Stimulated activated effector memory CD8-positive, alpha-beta T cell treated with anti-CD3 and anti-CD28 coated beads, Interleukin-12 subunit alpha, Interleukin-12 subunit beta, amount 100 ng/mL, for 72 hours (primary cell): ENCODE results near the gene OR2B6.

Source experiments
- ATAC-seq: fragments of 150-1000 bp; cut with Tn5 transposase; 2 replicates; pipeline ENCODE4 v1.10.0; 2021
- DNase-seq, 2 donors: peaks; one replicate each; pipeline ENCODE4 v3.0.0; 2021 to 2022; ENCODE audit warnings: low spot score in 2 of 2
- H3K27ac Mint-ChIP-seq: one replicate; pipeline ENCODE4 v1.8.0; 2022; ENCODE audit warnings: mild to moderate bottlenecking, mixed read lengths
- H3K36me3 Mint-ChIP-seq: one replicate; pipeline ENCODE4 v1.8.0; 2022; ENCODE audit warnings: mild to moderate bottlenecking, mixed read lengths
- H3K4me1 Mint-ChIP-seq: one replicate; pipeline ENCODE4 v1.8.0; 2022; ENCODE audit warnings: mixed read lengths
- H3K4me3 Mint-ChIP-seq: one replicate; pipeline ENCODE4 v1.8.0; 2022; ENCODE audit warnings: mild to moderate bottlenecking, mixed read lengths
- H3K9me3 Mint-ChIP-seq: one replicate; pipeline ENCODE4 v1.8.0; 2022; ENCODE audit warnings: mixed read lengths

The OR2B6 gene

DNA sequence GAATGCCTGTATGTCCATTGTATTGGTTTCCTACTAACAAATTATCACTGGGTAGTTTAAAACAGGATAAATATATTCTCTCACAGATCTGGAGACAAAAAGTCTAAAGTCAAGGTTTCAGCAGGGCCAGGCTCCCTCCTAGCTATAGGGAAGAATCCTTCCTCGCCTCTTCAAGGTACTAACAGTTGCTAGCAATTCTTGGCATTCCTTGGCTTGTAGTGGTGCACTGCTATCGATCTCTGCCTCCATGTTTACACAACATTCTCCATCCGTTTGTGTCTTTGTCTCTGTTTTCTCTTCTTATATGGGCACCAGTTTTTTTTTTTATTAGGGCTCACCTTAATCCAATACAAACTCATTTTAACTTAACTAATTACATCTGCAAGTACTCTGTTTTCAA, 48.9 kb downstream of the OR2B6 start:
- no peaks in the 10 kb centered on the region for H3K36me3 Mint-ChIP-seq
- no peak overlapping the region for H3K4me3 Mint-ChIP-seq
- DNase-seq (no peak), ATAC-seq (no peak)
- no peaks in the 10 kb centered on the region for H3K9me3 Mint-ChIP-seq
- no peaks in the 10 kb centered on the region for H3K4me1 Mint-ChIP-seq
- H3K27ac Mint-ChIP-seq = no peak overlapping the region
